HG03095 (cell line): ENCODE data around the gene HSPB8.
"Not testable (repeated sequence)": the region's sequence is repeated elsewhere in the genome, so short reads cannot be mapped to it uniquely, and the experiment has no call there.

Experiments
- ATAC-seq: cut with Tn5 transposase; IDR thresholded peaks from one replicate; pipeline ENCODE4 v1.9.1; 2021; ENCODE audit warnings: moderate library complexity; ENCODE audit not compliant: unreplicated experiment

Gene HSPB8

DNA sequence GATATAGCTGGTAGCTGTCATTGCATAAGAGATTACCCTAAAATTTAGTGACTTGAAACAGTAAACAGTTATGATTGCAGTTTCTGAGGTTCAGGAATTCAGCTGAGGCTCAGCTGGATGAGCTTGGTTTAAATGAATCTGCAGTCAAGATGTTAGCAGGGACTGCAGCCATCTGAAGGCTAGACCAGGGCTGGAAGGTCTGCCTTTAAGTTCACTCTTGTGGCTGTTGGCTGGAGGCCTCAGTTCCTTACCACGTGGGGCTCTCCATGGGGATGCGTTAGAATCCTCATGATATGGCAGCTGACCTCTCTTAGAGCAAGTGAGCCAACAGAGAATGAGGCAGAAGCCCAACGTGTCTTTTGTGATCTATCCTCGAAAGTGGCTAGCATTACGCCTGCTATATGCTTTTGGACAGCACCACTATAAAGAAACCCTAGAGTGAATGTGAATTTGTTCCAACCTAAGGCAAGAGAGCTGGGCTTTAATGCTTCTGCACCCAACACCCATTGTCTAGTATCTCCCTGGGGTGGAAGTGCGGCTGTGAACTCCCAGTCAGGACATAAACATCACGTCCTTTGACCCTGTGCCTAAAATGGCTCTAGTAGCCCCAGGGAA is 26.0 kb downstream of the HSPB8 start:
- no peak for ATAC-seq

DNA sequence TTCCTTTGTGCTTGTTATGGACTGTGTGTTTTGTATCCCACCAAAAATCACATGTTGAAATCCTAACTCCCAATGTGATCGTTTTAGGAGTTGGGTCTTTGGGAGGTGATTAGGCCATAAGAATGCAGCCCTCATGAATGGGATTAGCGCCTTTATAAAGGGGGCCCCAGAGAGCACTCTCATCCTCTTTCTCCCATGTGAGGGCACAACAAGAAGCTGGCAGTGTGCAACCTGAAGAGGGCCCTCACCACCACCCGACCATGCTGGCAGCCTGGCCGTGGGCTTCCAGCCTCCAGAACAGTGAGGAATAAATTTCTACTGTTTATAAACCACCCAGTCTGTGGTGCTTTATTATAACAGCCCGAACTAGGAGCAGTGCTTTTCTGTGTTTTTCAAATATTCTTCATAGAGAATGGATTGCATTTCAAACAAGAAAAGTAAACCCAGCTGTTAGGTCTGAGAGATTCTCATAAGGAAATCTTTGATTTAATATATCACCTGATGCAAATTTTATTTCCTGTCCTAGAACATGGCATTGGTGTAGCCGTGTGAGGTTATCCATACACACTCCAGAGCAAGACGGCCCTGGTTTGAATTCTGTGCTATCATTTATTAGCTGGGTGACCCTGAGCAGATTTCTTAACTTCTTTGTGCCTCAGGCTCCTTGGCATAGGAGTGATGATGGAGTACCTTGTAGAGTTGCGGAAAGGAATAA is 27.8 kb downstream of the HSPB8 start:
- ATAC-seq = no peak

DNA sequence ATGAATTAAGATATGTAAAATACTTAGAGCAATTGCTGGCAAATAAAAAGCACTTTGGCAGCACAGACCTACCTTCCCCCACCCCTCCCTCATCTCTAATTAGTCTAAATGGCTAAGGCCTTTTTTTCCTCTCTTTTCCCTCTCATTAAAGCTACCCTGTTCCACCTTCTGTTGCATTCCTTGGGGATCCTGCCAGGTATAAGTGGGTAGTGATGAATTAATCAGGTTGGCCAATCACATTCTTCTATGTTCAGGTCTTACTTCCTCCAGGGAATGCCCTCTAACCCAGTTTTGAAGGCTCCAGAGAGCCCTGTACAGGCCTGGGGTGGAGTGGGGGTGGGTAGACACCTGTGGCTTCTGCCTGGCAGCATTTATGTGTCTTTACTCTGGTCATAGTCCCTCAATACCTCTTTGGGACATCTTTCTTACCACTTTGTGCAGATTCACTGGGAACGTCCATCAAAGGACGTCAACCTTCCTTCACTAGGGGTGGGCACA is 28.4 kb downstream of the HSPB8 start:
- no peak for ATAC-seq

DNA sequence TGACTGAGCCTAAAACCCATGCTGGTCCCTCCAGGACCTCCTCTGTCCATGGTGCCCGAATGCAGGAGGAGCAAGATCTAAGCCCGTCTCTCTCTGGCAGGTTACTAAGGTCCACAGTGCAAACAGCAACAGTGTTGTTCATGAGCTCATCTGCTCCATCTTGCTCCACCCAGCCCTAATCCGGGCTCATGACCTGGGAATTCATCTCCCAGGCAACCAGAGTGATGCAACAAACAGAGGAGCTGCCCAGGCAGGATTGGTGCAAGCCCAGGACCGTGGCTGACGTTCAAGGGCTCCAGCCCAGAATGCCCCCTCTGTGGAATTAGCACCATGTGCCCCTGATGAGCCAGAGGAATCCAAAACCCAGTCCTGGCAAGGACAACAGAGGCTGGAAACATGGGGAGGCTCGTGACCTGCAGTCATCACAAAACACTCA is 29.9 kb downstream of the HSPB8 start:
- ATAC-seq = no peak

DNA sequence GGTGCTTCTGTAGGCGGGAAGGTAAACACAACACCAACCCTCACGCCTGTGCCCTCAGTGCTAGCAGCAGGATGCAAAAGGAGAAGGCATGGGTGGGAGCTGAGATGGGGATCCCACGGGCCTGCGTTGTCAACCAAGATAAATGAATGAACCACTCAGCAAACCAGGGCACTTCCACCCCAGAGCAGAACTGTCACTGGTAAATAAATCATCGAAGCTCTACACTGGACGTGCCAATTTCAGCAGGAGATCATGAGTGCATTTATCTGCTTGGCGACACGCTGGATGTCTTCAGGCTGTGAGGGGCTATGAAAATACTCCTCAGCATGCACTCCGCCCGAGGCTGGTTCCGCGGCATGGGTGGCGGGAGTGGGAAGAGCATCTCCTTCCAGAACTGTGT is 33.2 kb downstream of the HSPB8 start:
- ATAC-seq = no peak

DNA sequence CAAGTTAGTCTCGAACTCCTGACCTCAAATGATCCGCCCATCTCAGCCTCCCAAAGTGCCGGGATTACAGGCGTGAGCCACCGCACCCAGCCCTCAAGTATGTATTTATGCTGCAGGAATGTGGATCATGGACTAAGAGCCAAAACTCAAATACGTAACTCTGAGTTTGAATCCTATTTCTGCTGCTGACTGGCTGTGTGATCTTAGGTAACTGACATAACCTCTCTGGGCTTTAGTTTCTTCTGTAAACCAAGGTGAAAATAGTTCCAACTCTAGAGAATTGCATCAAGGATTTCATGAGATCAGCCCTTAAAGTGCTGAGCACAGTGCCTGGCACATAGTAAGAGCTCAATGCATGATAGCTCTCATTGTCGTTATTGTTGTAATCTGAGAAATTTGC is 37.4 kb downstream of the HSPB8 start:
- no peak for ATAC-seq

DNA sequence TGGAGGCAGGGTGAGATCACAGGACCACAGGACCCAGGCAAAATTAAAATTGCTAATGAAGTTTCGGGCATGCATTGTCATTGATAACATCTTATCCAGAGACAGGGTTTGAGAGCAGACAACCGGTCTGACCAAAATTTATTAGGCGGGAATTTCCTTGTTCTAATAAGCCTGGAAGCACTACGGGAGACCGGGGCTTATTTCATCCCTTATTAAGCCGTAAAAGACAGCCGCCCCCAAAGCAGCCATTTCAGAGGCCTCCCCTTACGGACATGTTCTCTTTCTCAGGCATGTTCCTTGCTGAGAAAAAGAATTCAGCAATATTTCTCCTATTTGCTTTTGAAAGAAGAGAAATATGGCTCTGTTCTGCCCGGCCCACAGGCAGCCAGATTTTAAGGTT is 40.1 kb downstream of the HSPB8 start:
- ATAC-seq = not testable (repeated sequence)

DNA sequence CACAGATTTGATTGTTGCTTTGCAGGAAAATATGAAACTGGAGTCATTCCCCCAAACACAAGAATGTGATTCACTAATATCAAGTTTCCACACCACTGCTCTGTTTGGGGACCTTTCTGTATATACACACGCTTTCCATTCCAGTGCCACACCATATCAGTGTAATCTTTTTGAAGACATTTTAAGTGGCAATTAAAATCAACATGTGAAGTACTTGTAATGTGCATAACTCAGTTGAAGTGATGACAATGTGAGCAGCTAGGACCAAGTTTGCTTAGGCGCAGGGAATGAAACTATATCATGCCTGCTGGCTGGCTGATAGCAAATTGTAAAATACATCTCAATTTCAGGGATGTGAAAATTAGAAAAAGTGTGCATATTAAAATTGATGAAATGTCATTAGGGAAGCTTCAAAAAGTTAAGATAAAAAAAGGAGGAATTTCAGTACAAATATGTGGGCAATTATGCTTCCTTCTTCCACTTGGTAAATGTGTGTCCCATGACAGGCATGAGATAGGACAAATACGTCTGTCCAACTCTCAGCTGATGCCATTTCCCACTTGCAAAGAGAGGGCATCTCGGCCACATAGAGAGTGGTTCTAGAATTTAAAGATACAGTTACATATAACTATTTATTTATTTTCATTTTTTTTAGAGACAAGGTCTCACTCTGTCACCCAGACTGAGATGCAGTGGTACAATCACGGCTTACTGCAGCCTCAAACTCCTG is 43.7 kb downstream of the HSPB8 start:
- ATAC-seq = no peak

DNA sequence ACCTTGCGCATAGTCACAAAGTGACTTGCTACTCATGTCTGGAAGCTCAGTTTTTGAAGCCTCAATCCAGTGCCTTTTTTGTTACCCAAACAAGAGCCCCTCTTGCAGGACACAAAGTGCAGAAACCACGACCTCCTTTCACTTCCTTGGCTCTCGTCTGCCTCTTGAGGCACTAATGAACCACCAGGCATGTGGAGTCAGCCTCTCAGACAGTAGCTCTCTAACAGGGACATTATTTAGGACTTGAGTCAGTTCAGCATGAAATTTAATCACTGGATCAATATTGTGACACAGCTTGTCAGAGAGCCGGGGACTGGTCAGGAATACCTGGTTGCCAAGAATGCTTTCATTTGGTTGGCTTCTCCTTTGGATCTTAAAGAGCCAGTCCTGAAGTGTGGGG is 46.7 kb downstream of the HSPB8 start:
- ATAC-seq = no peak

DNA sequence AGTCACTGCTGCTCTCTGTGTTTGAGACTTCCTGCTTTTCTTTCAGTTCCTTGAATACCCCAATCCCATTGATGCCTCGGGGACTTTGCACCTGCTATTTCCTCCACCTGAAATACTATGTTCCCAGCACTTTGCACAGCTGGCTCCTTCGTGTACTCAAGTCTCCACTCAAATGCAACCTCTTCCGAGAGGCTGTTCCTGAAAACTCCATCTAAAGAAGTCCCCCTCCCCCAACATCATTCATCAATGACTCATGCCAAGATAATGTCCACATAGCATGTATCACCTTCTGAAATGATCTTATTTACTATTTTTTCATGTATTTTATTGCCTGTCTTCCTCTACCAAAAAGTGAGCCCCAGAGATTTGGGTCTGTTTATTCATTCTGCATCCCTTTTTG is 48.6 kb downstream of the HSPB8 start:
- no peak for ATAC-seq

DNA sequence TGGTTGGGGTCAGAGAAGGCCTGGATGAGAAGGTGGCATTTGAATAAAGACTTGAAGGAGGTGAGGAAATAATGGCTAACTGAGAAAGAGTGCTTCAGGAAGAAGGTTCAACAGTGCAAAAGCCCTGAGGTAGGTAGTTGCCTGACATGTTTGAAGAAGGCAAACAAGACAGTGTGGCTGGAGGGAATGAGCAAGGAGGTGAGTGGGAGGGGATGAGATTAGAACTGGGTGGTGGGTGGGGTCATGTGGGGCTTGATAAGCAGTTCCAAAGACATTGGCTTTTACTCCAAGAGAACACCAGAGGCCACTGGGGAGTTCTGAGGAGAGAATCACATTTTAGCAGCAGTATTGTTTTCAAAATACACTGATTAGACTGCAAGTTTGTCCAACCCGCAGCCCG is 50.5 kb downstream of the HSPB8 start:
- ATAC-seq = no peak

DNA sequence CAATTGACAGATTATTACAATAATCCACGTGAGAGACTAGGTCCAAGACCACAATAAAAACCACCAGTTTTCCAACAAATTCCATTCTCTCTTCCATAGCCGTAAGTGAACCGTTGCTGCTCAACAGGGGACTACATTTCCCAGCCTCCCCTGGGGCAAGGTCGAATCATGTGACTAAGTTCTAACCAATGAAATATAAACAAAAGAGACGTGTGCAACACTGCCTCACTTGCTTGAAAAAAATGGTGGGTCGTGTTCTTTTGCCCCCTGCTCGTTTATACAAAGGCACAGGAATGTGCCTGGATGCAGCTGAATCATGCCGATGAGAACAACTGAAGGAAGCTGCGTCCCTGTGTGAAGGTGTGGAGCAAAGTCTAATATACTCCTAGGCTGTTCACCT is 51.1 kb downstream of the HSPB8 start:
- no peak for ATAC-seq

DNA sequence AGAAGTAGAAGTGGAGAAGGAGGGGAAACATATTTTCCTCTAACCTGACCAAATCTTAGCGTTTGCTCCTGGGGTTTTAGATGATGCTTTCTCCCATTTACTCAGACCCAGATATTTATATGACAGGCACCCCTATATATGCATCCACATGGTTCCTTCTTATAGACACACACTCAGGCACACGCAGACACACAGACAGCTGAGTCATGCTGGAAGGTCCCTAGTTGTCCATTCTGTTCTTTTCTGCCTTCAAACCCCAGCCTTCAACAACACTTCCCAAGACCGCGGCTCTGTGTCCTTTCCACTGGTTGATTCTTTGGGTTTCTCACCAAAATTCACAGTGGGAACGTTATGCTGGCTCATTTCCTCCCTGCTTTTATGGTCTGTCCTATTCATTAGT is 52.1 kb downstream of the HSPB8 start:
- ATAC-seq = no peak

DNA sequence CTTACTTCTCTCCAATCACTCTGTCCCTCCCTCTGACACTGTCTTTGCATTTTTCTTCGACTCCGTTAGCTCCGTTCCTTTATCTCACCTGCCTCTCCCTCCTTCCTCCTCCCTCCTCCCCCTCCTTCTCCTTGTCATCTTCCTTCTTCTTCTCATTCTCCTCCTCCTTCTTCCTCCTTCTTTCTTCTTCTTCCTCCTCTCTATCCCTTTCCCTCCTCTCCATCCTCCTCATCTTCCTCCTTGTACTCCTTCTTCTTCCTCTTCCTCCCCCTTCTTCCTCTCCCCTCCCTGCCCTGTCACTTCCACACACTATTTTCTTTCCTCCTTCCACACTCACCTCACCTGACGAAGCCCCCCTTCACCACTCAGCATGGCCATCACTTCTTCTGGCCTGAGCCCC is 53.0 kb downstream of the HSPB8 start:
- ATAC-seq = no peak

DNA sequence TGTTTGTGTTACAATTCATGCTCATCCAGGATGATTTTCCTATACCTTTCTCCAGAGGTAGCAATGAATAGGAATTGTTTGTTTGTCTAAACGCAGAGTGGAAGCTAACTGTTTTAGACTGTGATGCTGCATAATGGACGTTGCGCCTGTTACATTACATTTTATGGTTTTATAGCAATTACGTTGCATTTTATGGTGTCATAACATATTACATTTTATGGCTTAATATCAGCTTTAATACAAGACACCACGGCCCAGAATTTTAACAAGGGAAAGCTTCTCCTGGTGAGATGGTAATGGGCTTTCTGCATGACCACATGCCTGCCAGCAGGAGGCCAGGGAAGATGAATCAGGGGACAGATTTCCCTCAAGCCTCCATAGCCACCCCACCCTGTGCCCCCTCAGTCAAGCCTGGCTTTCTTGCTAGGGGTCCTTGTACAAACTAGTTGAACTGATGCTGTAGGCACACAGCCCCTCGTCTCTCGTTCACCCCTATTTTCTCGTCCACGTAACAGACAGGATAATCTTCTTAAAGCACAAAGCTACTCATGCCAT is 56.5 kb downstream of the HSPB8 start:
- no peak for ATAC-seq

DNA sequence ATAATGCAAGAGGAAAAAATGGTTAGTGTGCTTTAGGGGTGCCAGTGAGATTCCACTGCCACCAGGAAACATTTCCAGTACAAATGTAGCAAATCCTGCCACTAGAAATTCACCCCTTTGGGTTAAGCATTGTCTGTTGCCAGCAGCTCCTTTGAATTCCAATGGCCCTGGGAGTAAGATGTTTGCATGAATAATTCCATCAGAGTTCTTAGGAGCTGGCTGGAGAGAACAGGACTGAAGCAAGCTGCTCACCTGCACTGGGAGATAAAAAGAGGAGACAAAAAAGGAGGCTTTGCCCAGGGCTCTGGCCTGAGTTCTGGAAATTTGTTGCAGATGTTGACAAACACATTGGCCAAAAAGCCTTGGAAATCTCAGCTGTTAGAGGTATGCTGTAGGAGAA is 57.6 kb downstream of the HSPB8 start:
- ATAC-seq = no peak

DNA sequence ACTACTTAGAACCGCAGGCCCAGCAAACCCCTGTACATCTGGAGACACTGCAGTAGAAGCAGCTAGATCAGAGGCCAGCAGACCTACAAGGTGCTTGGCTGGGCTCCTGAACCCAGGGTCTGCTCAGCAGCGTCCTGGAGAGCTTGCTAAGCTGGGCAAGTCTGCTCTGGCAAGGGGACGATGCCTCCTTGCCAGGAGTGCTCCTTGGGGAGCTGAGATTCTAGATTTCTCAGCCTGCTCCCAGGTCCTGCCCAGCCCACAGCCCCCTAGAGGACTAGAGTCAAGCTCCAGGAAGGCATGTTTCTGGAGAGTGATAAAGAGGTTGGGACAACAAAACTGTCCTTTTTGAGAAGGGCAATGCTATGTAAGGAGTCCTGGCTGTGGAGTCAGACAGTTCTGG is 60.3 kb downstream of the HSPB8 start:
- ATAC-seq = no peak

DNA sequence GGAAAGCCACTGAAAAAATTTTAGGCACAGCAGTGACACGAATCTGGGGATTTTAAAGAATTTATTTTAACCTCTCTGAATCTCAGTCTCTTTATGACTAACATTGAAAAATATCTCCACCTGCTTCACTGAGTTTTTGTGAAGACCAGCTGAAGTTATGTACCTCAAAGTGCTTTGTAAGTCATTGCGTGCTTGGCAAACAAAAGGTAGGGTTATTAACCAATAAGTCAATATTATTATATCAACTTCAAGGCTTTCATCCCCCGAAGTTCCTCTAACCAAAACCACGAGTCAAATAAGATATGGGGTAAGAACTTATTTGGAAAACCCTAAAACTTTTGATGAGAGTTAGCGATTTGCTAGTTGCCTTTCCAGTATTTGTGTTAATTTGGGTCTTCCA is 62.3 kb downstream of the HSPB8 start:
- no peak for ATAC-seq

DNA sequence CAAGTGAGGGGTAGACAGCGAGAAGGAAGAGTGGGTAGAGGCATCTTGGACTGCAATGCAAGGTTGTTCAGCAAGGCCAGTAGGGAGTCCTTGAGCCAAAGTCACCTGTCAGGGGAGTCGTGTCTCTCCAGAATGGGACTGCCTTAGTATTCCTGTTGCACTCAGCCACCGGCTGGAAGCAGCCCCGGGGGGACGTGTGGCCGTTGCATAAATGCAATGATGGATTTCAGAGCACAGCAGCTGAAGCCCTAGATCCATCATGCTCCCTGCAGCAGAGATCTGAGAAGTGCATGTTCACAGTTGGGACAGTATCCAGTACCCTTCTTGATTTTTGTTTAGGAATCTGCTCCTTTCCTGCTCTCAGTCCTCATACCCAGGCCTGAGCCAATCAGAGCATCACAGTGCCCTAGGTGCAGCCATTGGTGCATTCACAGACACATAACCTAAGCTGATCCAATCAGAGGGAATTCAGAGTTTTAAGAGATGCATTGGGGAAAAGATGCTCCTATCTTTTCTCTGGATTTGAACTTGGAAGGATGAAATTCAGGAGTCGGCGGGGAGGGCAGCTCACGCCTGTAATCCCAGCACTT is 62.9 kb downstream of the HSPB8 start:
- no peak for ATAC-seq
